Stimulated activated CD4-positive, alpha-beta T cell treated with anti-CD3 and anti-CD28 coated beads, Interleukin-15, amount 100 ng/mL, for 24 hours (primary cell): ENCODE data around the gene CD320.
"Not testable (repeated sequence)": the region's sequence is repeated elsewhere in the genome, so short reads cannot be mapped to it uniquely, and the experiment has no call there.

Source experiments
- DNase-seq: peaks from one replicate; pipeline ENCODE4 v3.0.0-alpha.2; 2020

CD320 gene

DNA sequence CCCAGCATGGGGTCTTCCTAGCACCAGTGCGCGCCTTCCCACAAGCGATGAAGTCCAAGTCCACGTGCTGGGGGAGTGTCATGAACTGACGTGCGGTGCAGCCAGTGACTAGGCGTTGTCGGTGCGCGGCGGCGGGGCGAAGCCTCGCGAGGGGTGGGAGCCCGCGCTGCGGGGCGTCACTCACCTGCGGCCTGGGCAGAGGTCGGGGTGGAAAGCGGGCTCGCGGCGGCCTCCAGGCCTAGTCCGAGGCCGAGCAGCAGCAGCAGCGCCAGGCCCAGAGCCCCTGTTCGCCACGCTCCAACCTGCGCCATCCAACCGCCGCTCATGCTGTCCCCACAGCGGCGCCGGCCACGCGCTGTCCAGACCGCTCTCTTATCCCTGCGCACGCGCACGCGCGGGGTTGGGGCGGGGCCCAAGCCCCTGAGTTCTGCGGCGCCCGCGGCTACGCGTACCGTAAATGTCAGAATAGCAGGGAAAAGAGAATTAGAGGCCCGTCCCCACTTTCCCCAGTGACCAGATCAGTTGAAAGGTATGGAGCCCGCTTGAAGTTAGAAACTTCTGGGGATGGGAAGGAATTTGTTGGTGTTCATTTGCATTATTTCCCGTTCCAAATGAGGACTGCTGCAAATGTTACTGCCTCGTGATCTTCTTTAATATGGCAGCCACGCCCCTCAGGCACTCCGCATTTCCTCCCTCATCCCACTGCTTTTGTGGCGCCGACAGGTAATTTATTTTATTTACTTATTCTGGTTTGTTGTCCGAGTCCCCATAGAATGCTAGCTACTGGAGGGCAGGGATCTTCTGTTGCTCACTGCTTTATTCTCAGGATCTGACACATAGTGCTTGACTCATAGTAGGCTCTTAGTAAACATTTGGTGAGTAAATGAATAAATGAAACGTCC, at the start of gene CD320:
Gene CD320 (minus strand): TSS at position 394 of the 902 bp plus-strand sequence. CDS start 68 bp downstream, at position 326.
- DNase-seq: peak; percentile 92

DNA sequence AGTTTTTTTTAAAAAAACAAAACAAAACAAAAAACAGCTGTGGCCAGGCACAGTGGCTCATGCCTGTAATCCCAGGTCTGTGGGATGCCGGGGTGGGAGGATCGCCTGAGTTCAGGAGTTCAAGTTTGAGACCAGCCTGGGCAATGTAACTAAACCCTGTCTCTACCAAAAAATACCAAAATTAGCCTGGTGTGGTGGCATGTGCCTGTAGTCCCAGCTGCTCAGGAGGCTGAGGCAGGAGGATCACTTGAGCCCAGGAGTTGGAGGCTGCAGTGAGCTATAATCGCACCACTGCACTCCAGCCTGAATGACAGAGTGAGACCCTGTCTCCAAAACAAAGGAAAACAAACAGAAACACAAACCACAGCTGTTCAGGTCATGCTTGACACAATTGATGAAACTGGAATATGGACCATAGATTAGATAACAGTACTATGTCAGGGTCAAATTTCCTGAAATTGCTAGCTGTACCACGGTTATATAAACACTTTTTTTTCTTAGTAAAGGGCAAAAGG, 48.9 kb upstream of the CD320 start:
- no peak for DNase-seq

- DNase-seq: no peak
These were observed 47.7 kb upstream of the CD320 start for GRCh38 chr19:8355631-8356402.

DNA sequence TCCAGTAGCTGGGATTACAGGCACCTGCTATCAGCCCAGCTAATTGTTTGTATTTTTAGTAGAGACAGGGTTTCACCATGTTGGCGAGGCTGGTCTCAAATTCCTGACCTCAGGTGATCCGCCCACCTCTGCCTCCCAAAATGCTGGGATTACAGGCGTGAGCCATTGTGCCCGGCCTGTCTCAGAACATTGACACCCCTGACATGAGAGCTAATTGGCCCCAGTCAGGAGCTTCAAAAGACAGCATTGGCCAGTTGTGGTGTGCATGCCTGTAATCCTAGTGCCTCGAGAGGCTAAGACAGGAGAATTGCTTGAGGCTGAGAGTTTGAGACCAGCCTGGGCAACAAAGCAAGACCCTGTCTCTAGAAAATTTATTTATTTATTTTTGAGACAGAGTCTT, 44.7 kb upstream of the CD320 start:
- DNase-seq: not testable (repeated sequence)

GRCh38 chr19:8352134-8352827, 44.1 kb upstream of the CD320 start:
- DNase-seq: no peak

DNA sequence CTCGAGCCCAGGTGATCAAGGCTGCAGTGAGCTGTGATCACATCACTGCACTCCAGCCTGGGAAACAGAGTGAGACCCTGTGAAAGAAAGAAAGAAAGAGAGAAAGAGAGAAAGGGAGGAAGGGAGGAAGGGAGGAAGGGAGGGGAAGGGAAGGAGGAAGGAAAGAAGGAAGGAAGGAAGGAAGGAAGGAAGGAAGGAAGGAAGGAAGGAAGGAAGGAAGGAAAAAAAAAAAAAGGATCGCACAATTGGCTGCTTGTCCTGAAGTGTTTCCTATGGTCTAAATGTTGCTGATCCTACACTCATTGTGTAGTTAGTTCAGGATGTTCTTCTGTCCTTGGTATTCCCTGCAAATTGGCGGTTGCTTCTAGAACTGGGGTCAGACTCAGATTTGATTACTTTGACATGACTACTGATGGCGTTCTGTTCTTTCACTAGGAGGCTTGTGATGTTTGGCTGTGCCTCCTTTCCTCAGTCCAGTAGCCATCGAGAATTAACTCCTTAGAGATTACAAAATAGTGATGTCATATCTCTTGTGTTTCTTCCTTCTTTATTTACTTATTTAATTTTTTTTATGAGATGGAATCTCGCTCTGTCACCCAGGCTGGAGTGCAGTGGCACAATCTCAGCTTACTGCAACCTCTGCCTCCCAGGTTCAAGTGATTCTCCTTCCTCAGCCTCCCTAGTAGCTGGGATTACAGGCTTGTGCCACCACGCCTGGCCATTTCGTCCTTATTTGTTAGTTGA, 41.6 kb upstream of the CD320 start:
- DNase-seq: not testable (repeated sequence)

DNA sequence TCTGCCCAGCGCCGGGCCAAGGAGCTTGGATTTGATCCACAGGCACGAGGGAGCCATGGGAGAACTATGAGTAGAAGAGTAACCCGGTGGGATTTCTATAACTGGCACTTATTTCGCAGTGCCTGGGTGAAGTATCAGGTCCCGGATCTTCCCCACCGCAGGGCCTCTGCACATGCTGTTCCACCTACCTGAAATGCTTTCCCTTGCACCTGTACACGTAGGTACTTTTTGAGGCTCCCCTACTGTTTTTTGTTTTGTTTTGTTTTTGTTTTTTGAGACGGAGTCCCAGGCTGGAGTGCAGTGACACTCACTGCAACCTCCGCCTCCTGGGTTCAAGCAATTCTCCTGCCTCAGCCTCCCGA, 35.3 kb upstream of the CD320 start:
- no peak for DNase-seq

GRCh38 chr19:8342684-8343482, 34.7 kb upstream of the CD320 start, which contains the start of gene KANK3:
Gene KANK3 (minus strand): TSS chr19:8343262. CDS start chr19:8337828, 5,434 bp downstream.
- DNase-seq: peak; percentile 97

GRCh38 chr19:8342316-8342683, 34.1 kb upstream of the CD320 start:
- DNase-seq: no peak

DNA sequence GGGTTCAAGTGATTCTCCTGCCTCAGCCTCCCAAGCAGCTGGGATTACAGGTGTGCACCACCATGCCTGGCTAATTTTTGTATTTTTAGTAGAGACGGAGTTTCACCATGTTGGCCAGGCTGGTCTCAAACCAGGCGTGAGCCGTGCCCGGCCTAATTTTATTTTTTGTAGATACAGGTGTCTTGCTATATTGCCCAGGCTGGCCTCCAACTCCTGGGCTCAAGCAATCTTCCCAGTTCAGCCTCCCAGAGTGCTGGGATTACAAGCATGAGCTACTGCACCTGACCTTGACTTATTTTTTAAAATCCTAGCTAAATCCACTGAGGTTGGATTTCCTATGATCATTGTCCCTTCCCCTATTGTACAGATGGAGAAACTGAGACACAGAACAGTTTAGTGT, 33.3 kb upstream of the CD320 start:
- DNase-seq: not testable (repeated sequence)

- DNase-seq: no peak
These were observed 32.4 kb upstream of the CD320 start for GRCh38 chr19:8340341-8341096.

DNA sequence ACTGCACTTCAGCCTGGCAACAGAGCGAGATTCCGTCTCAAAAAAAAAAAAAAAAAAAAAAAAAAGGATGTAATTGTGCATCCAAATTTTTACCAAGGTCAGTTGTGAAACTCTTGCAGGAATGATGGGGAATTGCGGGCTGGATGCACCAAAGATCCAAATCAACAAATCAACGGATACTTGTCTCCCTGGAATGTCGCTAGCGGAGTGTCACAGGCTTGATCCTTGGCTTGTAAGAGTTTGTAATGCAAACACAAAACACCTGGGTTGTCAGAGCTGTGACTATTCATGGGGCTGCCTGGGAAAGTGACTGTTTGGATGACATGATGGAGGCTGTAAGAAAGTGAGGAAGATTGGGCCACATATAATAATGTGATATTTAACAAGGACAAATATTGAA, 30.7 kb upstream of the CD320 start:
- DNase-seq: no peak

GRCh38 chr19:8337728-8338127, 29.6 kb upstream of the CD320 start:
- no peak for DNase-seq

DNA sequence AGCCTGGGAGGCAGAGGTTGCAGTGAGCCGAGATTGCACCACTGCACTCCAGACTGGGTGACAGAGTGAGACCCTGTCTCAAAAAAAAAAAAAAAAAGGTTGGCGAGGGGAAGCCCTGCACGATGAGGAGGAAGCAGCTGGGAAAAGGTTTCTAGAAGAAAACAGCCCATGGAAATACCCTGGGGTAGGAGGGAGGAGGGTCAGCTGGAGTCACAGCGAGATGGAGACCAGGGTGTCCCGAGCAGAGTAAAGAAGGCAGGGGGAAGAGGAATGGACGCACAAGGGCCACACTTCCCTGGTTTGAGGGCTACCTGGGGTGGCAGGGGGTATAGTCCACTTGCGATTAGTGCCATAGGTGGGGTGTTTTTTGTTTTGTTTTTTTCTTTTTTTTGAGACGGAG, 28.5 kb upstream of the CD320 start:
- DNase-seq: no peak

DNA sequence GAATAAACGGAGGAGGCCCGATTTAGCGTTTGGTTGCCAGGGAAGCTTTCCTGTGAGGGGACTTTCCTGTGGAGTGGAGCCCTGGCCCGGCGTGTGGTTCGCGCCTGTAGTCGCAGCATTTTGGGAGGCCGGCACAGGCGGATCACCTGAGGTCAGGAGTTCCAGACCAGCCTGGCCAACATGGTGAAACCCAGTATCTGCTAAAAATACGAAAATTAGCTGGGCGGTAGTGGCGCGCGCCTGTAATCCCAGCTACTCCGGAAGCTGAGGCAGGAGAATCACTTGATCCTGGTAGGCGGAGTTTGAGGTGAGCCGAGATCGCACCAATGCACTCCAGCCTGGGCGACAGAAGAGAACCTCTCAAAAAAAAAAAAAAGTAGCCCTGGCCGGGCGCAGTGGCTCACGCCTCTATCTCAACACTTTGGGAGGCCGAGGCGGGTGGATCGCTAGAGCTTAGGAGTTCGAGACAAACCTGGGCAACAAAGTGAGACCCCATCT, 28.0 kb upstream of the CD320 start:
- DNase-seq: no peak

- DNase-seq: peak; percentile 58
These were observed 27.3 kb upstream of the CD320 start for GRCh38 chr19:8335343-8336071.

GRCh38 chr19:8334458-8335342, 26.5 kb upstream of the CD320 start:
- DNase-seq: peak; percentile 66

DNA sequence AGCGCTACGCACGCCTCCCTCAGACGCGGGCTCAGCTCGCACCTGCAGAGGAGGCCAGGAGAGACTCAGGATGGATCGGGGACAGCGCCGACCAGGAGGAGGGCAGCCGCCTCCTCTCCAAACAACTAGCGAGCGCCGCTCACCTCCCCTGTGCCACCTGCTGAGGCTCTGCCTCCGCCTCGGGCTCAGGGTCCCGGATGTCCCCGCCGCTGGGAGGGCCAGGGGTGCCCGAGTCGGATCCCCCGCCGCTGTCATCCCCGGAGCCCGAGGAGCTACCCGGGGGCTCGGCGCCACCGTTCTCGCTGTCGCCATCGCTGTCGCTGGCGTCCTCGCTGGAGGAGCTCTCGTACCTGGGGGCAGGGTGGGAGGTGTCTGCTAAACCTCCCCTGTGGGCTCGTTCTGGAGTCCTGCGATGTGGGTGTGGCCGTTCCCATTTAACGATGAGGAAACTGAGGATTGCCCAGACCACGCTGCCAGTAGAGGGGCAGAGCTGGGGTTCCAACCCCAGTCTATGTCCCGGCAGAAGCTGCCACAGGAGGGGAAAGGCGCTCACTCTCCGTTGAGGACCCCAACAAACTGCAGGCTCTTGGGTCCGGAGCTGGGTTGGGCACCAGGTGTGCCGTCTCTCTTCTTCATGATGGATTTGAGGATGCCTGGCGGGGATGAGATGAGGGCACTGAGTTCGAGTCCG, 25.8 kb upstream of the CD320 start:
- DNase-seq: no peak
